GM12892 (cell line): ENCODE results near the gene FAM186B.

Source experiments
- DNase-seq: peaks from one replicate; pipeline ENCODE4 v3.0.0; 2011; ENCODE audit not compliant: insufficient read length
- FAIRE-seq: peaks from 2 replicates; lab custom pipeline; 2011; peaks lifted over from hg19 to GRCh38; lab: Jason Lieb, UNC
- POLR2A ChIP-seq: IDR thresholded peaks from 2 replicates; pipeline ENCODE4 v1.6.1; 2011; ENCODE audit warnings: low read depth, low read length, control low read depth
- POLR2AphosphoS5 ChIP-seq: IDR thresholded peaks from 2 replicates; pipeline ENCODE4 v1.6.1; 2011; ENCODE audit warnings: low read depth, low read length, control low read depth
- TAF1 ChIP-seq: IDR thresholded peaks from 2 replicates; pipeline ENCODE4 v1.6.1; 2011; ENCODE audit warnings: low read depth, mild to moderate bottlenecking, control low read depth, low read length, borderline replicate concordance

Gene FAM186B

DNA sequence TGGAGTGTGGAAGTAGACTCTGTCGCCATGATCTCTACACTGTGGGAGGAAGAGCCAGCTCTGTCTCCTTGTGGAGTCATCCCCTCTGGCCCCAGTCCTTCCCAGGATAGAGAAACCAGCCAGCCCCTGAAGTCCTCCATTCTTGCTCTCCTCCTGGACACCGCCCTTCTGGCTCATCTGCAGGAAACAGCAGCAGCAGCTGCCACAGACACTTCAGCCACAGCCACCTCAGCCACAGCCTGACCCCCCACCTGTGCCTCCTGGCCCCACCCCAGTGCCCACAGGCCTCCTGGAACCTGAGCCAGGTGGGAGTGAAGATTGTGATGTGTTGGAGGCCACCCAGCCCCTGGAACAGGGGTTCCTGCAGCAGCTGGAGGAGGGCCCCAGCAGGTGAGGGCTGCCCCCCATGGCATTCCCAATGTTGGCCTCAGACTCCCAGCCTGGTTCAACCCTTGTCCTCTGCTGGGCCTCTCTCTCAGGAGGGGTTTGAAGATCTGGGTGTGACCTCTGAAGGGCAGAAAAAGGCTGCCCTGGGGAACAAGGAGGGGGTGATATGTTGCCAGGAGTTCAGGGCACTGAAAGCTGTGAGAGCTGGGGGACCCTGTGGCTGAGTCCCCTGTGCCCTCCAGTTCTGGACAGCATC is 28.4 kb upstream of the FAM186B start:
- DNase-seq (no peak), FAIRE-seq (no peak)
- TF ChIP-seq POLR2AphosphoS5 (no peak), POLR2A (no peak), TAF1 (no peak)

DNA sequence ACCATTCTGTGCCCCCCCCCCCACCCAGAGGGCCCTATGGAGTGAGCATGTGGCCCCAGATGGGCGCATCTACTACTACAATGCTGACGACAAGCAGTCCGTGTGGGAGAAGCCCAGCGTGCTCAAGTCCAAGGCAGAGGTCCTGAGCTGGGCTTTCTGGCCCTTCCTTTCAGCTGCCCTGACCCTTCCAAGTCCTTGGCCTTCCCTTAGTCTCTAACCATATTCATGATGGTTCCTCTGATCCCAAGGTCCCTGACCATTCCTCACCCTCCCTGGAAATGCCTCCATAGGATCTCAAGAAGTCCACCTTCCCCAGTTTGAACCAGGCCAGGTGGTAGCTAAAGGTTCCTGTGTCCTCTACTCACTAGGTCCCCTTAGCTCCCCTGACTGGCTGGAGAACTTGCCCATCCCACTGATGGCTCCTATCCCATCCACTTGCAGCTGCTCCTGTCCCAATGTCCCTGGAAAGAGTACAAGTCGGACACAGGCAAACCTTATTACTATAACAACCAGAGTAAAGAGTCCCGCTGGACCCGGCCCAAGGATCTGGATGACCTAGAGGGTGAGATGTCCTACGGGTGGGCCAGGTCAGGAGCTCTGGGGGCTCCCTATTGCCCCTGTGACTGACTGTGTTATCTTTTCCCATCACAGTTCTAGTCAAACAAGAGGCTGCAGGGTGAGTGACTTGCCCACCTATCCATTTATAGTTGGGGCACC is 27.7 kb upstream of the FAM186B start:
- no peak for FAIRE-seq

DNA sequence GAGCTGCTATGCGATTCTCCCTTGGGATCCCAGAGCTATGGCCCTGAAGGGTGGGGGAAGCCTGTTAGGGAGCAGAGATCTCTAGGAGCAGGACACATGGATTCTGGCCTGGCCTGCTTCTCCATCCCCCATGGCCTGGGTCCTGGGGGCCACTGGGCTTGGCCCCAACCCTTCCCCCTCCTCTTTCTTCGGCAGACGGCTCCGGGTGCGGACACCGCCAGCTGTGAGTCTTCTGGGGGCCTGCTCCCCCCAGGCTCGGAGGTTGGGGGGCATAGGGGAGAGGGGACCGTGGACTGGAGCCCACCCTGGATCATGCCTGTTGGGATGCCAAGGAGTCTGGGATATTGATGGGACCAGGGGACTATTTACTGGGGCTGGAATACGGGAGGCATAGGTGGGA is 27.0 kb upstream of the FAM186B start:
- TF ChIP-seq POLR2A (no peak), POLR2AphosphoS5 (0 out of 2 replicates have a peak, but pooled peaks have one; percentile 10)
- DNase-seq (no peak), FAIRE-seq (no peak)

More for the DNA sequence above, 27.7 kb upstream of the FAM186B start:
- DNase-seq: no peak
- TF ChIP-seq TAF1: no peak
- TF ChIP-seq POLR2A: no peak

DNA sequence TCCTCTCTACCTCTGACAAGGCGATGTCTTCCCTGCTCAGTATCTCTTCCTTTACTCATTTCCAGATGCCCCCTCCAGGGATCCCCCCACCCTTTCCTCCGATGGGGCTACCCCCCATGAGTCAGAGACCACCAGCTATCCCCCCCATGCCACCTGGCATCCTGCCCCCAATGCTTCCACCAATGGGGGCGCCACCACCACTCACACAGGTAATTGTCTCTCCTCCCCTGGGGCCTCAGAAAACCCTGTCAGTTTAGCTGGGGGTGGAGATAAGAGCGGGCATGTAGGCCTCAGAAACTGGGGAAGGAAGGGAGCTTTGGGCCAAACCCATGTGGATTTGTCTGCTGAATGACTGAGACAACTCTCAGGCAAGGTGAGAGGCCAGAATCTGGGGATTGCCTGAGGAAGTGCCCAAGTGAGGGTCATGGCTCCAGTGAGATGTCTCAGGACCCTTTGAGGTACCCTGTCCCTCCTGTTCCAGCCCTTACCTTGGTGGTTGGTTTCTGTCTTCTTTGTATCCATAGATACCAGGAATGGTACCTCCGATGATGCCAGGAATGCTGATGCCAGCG is 26.0 kb upstream of the FAM186B start:
- DNase-seq: no peak
- no peak for FAIRE-seq
- TF ChIP-seq POLR2A: no peak
- TF ChIP-seq POLR2AphosphoS5: no peak
- no peak for TF ChIP-seq TAF1

DNA sequence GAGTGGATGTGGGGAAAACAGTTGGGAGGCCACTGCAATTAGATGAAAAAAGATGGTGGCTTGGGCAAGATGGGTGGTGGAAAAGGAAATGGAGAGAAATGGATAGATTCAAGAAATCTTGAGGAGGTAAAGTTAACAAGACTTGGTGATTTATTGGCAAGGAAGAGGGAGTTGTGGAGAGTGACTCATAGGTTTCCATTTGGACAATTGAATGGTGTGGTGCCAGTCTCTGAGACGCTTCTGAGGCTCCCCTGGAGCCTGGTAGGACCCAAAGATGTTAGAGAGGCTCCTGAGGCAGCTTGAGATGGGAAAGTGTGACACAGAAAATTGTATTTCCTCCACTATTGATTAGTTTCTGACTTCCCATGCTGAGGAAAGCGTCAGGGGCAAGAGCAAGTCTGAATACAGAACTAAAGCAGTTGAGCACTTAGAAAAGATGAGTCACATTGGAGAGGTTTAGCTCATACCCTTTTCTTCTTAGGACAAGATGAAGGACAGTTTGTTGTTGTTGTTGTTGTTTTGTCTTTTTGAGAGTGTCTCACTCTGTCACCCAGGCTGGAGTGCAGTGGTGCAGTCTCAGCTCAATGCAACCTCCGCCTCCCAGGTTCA is 22.4 kb upstream of the FAM186B start:
- DNase-seq (no peak), FAIRE-seq (no peak)
- TF ChIP-seq TAF1 (no peak), POLR2A (no peak), POLR2AphosphoS5 (no peak)

DNA sequence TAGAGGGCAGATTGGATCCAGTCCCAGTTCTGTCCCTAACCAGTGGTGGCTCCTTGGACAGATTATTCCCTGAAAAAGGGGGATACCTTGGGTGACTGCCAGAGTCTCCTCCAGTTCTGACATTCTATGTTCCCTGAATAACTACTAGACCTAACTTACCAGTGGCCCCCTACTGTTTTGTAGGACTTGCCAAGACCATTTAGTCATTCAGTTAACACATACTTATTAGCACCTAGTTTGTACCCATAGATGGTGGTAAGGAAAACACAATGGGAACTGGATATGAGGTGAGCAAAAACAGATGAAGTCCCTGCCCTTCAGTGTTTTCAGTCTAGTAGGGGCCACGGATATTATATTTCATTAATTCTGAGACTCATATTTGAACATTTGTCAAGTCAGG is 21.4 kb upstream of the FAM186B start:
- DNase-seq (no peak), FAIRE-seq (no peak)
- no peak for TF ChIP-seq POLR2AphosphoS5
- no peak for TF ChIP-seq POLR2A
- TF ChIP-seq TAF1: no peak

DNA sequence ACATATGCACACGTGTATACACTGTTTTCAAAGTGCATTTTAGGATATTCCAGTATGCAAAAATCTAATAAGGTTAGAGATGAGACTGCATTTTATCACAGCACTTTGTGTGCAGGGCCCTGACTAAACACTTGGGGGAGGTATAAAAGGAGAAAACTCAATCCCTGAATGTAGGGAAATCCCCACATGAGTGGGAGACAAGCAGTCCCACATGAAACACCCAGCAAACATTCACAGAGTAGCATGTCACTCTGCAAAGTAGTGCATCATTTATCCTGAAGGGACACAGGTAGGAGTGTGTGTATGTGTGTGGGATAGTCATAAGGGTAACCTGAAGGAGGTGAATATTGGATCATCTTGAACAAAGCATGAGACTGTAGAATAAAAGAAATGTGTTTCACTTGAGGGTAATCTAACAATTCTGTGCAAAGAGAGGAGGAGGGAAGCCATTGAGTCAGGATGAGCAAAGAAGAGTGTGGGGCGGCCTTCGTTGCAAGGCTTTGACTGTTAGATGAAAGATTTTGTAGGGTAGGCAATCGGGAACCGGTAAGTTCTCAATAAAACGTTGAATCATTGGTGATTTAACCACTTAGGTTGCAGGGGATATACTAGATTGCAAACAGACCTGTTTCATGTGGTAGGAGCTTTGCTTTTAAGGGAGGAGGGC is 20.9 kb upstream of the FAM186B start:
- no peak for FAIRE-seq
- no peak for TF ChIP-seq POLR2AphosphoS5
- TF ChIP-seq TAF1: no peak
- no peak for TF ChIP-seq POLR2A
- DNase-seq: no peak

DNA sequence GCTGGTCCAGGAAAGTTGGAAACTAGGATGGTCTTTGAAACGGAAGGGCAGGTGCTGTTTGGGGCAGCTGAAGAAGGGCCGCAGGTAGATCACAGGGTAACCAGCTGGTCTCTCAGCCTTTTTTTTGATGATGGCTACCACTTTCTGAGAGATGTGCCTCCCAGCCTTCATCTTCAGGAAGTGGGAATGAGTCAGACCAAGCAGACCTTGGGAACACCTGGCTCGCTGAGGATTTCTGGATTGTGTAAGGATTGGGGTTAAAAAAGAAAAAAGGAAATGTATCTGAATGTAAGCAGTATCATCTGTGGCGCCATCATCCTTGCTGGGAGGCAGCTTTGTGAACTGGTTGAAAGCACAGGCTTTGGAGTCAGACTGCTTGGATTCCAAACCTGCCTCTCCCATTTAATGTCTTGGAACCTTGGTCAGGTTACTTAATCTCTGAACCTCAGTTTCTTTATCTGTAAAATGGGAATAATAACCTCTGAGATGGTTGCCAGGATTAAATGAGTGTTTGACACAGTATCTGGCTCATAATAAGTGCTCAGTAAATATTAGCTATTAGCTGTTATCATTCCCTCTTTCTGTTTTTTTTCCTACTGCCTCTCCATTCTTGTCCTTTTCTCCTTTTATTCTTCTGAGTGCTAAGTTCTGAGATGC is 19.6 kb upstream of the FAM186B start:
- TF ChIP-seq TAF1 (no peak), POLR2AphosphoS5 (no peak), POLR2A (no peak)
- FAIRE-seq (no peak), DNase-seq (no peak)

DNA sequence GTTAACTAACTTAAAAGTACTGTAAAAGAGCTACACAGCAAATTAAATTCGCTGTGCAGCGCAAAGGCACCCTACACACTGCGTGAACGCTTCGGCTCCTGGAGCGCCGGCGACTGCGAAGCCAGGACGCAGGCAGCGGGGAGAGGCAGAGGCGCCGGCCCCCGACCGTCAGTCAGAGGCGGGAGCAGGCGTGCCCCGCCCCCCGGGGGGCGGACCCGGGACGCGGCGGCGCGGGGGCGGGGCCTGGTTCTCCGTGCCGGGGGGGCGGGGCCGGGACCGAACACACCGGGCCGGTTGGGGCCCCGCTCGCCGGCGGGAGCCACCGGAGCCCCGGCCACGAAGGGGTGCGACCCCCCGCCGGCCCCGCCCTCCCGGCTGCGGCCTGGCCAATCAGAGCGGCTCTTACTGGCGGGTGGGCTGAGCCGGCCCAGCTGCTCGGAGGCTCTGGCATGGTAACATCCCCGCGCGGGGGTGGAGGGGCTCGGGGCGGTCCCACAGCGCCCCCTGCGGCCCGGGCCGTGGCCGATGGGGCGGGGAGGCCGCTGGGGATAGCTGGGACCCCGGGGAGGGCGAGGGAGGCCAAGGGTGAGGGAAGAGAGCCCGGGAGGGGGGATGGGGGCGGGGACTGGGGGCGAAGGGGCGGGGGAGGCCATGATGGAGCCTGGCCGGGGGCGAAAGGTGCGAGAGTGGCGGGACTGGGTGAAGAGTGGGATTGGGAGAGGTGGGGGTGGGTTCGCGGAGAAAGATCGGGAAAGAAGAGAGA is 17.9 kb upstream of the FAM186B start, which contains the start of gene PRPF40B:
TSS of gene PRPF40B (plus strand) at position 420 of the 763 bp plus-strand sequence. CDS start at position 450, 30 bp downstream.
- TF ChIP-seq POLR2AphosphoS5 (peak; percentile 89), POLR2A (peak; percentile 94), TAF1 (0 out of 2 replicates have a peak, but pooled peaks have one; percentile 41)
- DNase-seq (peak; percentile 97), FAIRE-seq (peak; percentile 81)
